Mucosa of stomach (tissue), 1 donor: ENCODE measurements around the gene ELMO1.

ENCODE experiments used
- H3K27me3 ChIP-seq: one replicate; pipeline ENCODE4 v1.7.0; 2013; ENCODE audit warnings: mild to moderate bottlenecking, low read length; ENCODE audit not compliant: control insufficient read depth, insufficient read depth
- H3K36me3 ChIP-seq: one replicate; pipeline ENCODE4 v1.7.0; 2013; ENCODE audit warnings: low read length; ENCODE audit not compliant: control insufficient read depth, insufficient read depth
- H3K4me1 ChIP-seq: one replicate; pipeline ENCODE4 v1.7.0; 2013; ENCODE audit warnings: mild to moderate bottlenecking, low read length; ENCODE audit not compliant: control insufficient read depth, insufficient read depth
- H3K4me3 ChIP-seq: one replicate; pipeline ENCODE4 v1.7.0; 2013; ENCODE audit warnings: low read length
- H3K9ac ChIP-seq: one replicate; pipeline ENCODE4 v1.7.0; 2013; ENCODE audit warnings: mild to moderate bottlenecking, low read length, moderate library complexity
- H3K9me3 ChIP-seq: one replicate; pipeline ENCODE4 v1.7.0; 2013; ENCODE audit warnings: mild to moderate bottlenecking, low read length, moderate library complexity; ENCODE audit not compliant: control insufficient read depth
- donor health status: Pancreatic carcinoma.

ELMO1 gene

GRCh38 chr7:37018954-37019353, 429.7 kb downstream of the ELMO1 start:
- H3K9ac ChIP-seq, result no peak overlapping the region
- H3K4me3 ChIP-seq, result no peak overlapping the region
- H3K4me1 ChIP-seq, result no peaks in the 10 kb centered on the region
- no peaks in the 10 kb centered on the region for H3K9me3 ChIP-seq
- H3K27me3 ChIP-seq, result no peaks in the 10 kb centered on the region
- H3K36me3 ChIP-seq, result no peaks in the 10 kb centered on the region

GRCh38 chr7:37016064-37016878, 432.4 kb downstream of the ELMO1 start:
- Histone ChIP-seq H3K9ac (no peak overlapping the region), H3K4me3 (no peak overlapping the region), H3K9me3 (no peaks in the 10 kb centered on the region), H3K36me3 (no peaks in the 10 kb centered on the region), H3K4me1 (no peaks in the 10 kb centered on the region), H3K27me3 (no peaks in the 10 kb centered on the region)

GRCh38 chr7:37015353-37016034, 433.2 kb downstream of the ELMO1 start:
- Histone ChIP-seq H3K9ac (no peak overlapping the region), H3K27me3 (no peaks in the 10 kb centered on the region), H3K4me3 (no peak overlapping the region), H3K36me3 (no peaks in the 10 kb centered on the region), H3K9me3 (no peaks in the 10 kb centered on the region), H3K4me1 (no peaks in the 10 kb centered on the region)

GRCh38 chr7:37013771-37014170, 434.9 kb downstream of the ELMO1 start:
- Histone ChIP-seq H3K9me3 (no peaks in the 10 kb centered on the region), H3K36me3 (no peaks in the 10 kb centered on the region), H3K4me3 (no peak overlapping the region), H3K4me1 (no peaks in the 10 kb centered on the region), H3K9ac (no peak overlapping the region), H3K27me3 (no peaks in the 10 kb centered on the region)

- H3K27me3 ChIP-seq, result no peaks in the 10 kb centered on the region
- H3K4me3 ChIP-seq, result no peak overlapping the region
- no peaks in the 10 kb centered on the region for H3K4me1 ChIP-seq
- H3K9ac ChIP-seq, result no peak overlapping the region
- H3K9me3 ChIP-seq, result no peaks in the 10 kb centered on the region
- no peaks in the 10 kb centered on the region for H3K36me3 ChIP-seq
Observed at GRCh38 chr7:37011151-37011890, 437.3 kb downstream of the ELMO1 start.

GRCh38 chr7:37009125-37009675, 439.5 kb downstream of the ELMO1 start:
- no peak overlapping the region for H3K9ac ChIP-seq
- no peaks in the 10 kb centered on the region for H3K36me3 ChIP-seq
- no peak overlapping the region for H3K4me3 ChIP-seq
- H3K27me3 ChIP-seq, result no peaks in the 10 kb centered on the region
- no peaks in the 10 kb centered on the region for H3K4me1 ChIP-seq
- H3K9me3 ChIP-seq, result no peaks in the 10 kb centered on the region

- H3K27me3 ChIP-seq, result no peaks in the 10 kb centered on the region
- H3K4me1 ChIP-seq, result no peaks in the 10 kb centered on the region
- H3K4me3 ChIP-seq, result no peak overlapping the region
- no peaks in the 10 kb centered on the region for H3K9me3 ChIP-seq
- no peak overlapping the region for H3K9ac ChIP-seq
- H3K36me3 ChIP-seq, result no peaks in the 10 kb centered on the region
Observed at GRCh38 chr7:37007691-37008090, 441.0 kb downstream of the ELMO1 start.

GRCh38 chr7:37007268-37007667, 441.4 kb downstream of the ELMO1 start:
- H3K27me3 ChIP-seq, result no peaks in the 10 kb centered on the region
- H3K36me3 ChIP-seq, result no peaks in the 10 kb centered on the region
- H3K4me3 ChIP-seq, result no peak overlapping the region
- H3K9ac ChIP-seq, result no peak overlapping the region
- no peaks in the 10 kb centered on the region for H3K4me1 ChIP-seq
- no peaks in the 10 kb centered on the region for H3K9me3 ChIP-seq

- Histone ChIP-seq H3K27me3 (no peaks in the 10 kb centered on the region), H3K9ac (no peak overlapping the region), H3K4me1 (no peaks in the 10 kb centered on the region), H3K36me3 (no peaks in the 10 kb centered on the region), H3K4me3 (no peak overlapping the region), H3K9me3 (no peaks in the 10 kb centered on the region)
Observed at GRCh38 chr7:37006764-37007163, 441.9 kb downstream of the ELMO1 start.

GRCh38 chr7:37000511-37000910, 448.2 kb downstream of the ELMO1 start:
- Histone ChIP-seq H3K4me1 (no peaks in the 10 kb centered on the region), H3K27me3 (no peaks in the 10 kb centered on the region), H3K36me3 (no peaks in the 10 kb centered on the region), H3K9ac (no peak overlapping the region), H3K4me3 (no peak overlapping the region), H3K9me3 (no peaks in the 10 kb centered on the region)

- no peaks in the 10 kb centered on the region for H3K36me3 ChIP-seq
- no peaks in the 10 kb centered on the region for H3K27me3 ChIP-seq
- H3K9me3 ChIP-seq, result no peaks in the 10 kb centered on the region
- no peak overlapping the region for H3K9ac ChIP-seq
- H3K4me1 ChIP-seq, result no peaks in the 10 kb centered on the region
- H3K4me3 ChIP-seq, result no peak overlapping the region
Observed at GRCh38 chr7:36999626-37000485, 448.8 kb downstream of the ELMO1 start.
